ENCODE measurements around the gene NRG3.

GRCh38 chr10:82027711-82028110, 152.7 kb downstream of the NRG3 start:
- TF ChIP-seq EZH2 (IDR thresholded peaks at IDR 0.05; ENCODE audit: low read depth, low read length, severe bottlenecking) (no peak), TAF1 (IDR thresholded peaks at IDR 0.05; ENCODE audit: low read depth, low read length) (no peak), EP300 (IDR thresholded peaks at IDR 0.05; ENCODE audit: borderline replicate concordance in 1 of 2, low read depth in 2 of 2, low read length in 2 of 2) (no peak)
- TF ChIP-seq, protein P1, sequence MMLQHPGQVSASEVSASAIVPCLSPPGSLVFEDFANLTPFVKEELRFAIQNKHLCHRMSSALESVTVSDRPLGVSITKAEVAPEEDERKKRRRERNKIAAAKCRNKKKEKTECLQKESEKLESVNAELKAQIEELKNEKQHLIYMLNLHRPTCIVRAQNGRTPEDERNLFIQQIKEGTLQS (IDR thresholded peaks at IDR 0.05; ENCODE audit: insufficient read depth, low read depth, low read length), result no peak
